Skeletal muscle satellite cell (primary cell): ENCODE measurements around the gene ACO2.

Source experiments
- H3K27me3 ChIP-seq: 2 replicates; pipeline ENCODE4 v1.7.0; 2013; ENCODE audit warnings: low read length; ENCODE audit not compliant: control insufficient read depth, insufficient read depth
- H3K36me3 ChIP-seq: 2 replicates; pipeline ENCODE4 v1.7.0; 2013; ENCODE audit warnings: mild to moderate bottlenecking, control low read depth, low read length; ENCODE audit not compliant: insufficient read depth
- H3K4me1 ChIP-seq: 2 replicates; pipeline ENCODE4 v1.7.0; 2013; ENCODE audit warnings: low read length; ENCODE audit not compliant: control insufficient read depth, insufficient read depth
- H3K4me2 ChIP-seq: 2 replicates; pipeline ENCODE4 v1.7.0; 2013; ENCODE audit warnings: mild to moderate bottlenecking, low read length
- H3K4me3 ChIP-seq: 2 replicates; pipeline ENCODE4 v1.7.0; 2013; ENCODE audit warnings: low read length
- H3K9ac ChIP-seq: 2 replicates; pipeline ENCODE4 v1.7.0; 2013; ENCODE audit warnings: mild to moderate bottlenecking, low read depth, low read length, moderate library complexity
- H3K9me3 ChIP-seq: replicated peaks from 2 replicates; pipeline ENCODE4 v1.7.0; 2013; ENCODE audit warnings: mild to moderate bottlenecking, control low read depth, low read length

Gene ACO2

DNA sequence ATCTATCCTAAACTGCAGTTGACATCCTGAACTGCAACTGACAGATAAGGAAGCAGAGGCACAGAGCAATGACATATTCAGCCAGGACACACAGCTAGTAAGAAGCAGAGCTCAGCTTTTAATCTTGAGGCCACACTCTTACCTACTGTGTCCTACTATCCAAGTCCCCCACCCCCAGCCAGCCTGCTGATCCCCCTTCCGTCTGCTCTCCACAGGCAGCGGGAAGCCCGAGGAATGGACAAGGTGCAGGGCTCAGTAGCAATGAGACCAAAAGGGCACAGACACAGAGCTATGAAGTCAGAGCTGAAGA lies 71.0 kb downstream of the ACO2 start:
- peaks cover 34% of the 10 kb centered on the region for H3K4me1 ChIP-seq
- H3K36me3 ChIP-seq, result peaks cover 13% of the 10 kb centered on the region
- no peak overlapping the region for H3K9ac ChIP-seq
- H3K4me2 ChIP-seq, result no peak overlapping the region
- H3K27me3 ChIP-seq, result no peaks in the 10 kb centered on the region
- H3K9me3 ChIP-seq, result no peaks in the 10 kb centered on the region
- no peak overlapping the region for H3K4me3 ChIP-seq

DNA sequence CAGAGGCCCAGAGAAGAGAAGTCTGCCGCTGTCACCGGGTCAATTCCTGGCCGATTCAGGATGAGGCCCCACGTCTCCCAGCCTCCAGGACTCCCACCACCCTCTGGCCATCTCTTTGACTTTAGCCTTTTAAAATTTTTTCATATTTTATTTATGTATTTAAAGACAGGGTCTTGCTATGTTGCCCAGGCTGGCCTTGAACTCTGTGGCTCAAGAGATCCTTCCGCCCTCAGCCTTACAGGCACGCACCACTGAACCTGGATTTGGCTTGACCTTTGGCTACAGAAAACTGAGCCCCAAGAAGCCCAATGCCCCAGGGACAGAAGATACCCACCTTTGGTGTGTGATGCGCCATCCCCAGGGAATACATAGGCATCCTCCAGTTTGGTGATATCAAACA lies 71.4 kb downstream of the ACO2 start:
- no peak overlapping the region for H3K9ac ChIP-seq
- H3K4me2 ChIP-seq, result no peak overlapping the region
- H3K4me3 ChIP-seq, result no peak overlapping the region
- H3K27me3 ChIP-seq, result no peaks in the 10 kb centered on the region
- peaks cover 13% of the 10 kb centered on the region for H3K36me3 ChIP-seq
- peaks cover 35% of the 10 kb centered on the region for H3K4me1 ChIP-seq
- no peaks in the 10 kb centered on the region for H3K9me3 ChIP-seq

DNA sequence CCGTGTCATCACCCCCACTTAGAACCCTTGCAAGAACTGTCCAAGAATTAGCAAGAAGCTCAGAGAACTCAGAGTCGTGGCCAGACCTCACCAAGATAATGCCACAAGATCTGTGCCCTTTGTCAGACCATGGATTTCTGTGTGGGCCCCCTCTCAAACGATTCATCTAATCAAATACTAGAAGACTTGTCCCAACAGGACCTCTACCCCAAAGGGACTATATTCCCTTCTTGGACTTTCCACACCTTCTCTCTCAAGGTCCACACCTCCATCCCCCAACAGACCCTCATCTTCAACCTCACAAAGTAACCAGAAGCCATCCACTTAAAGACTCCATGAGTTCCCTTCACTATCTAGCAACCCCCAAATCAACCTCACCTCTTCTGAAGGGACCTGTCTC lies 72.6 kb downstream of the ACO2 start:
- Histone ChIP-seq H3K4me1 (peaks cover 35% of the 10 kb centered on the region), H3K9ac (no peak overlapping the region), H3K4me3 (no peak overlapping the region), H3K36me3 (peaks cover 13% of the 10 kb centered on the region), H3K27me3 (no peaks in the 10 kb centered on the region), H3K9me3 (no peaks in the 10 kb centered on the region), H3K4me2 (peak overlapping the region; percentile 32)

DNA sequence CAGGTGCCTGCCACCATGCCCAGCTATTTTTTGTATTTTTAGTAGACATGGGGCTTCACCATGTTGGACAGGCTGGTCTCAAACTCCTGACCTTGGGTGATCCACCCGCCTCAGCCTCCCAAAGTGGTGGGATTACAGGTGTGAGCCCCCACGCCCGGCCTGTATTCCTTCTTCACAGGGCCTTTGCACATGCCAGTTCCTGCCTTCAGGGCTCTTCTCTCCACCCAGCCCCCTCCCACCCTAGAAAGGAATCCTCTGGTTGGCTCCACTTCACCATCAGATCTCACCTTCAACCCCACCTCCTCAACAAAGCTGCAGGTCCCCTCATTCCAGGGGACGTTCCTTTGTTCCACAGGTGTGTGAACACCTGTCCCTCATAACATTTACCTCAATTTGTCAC lies 73.3 kb downstream of the ACO2 start:
- H3K4me2 ChIP-seq, result peak overlapping the region; percentile 99
- no peaks in the 10 kb centered on the region for H3K9me3 ChIP-seq
- no peak overlapping the region for H3K9ac ChIP-seq
- peaks cover 9% of the 10 kb centered on the region for H3K36me3 ChIP-seq
- H3K27me3 ChIP-seq, result no peaks in the 10 kb centered on the region
- peaks cover 35% of the 10 kb centered on the region for H3K4me1 ChIP-seq
- H3K4me3 ChIP-seq, result no peak overlapping the region

DNA sequence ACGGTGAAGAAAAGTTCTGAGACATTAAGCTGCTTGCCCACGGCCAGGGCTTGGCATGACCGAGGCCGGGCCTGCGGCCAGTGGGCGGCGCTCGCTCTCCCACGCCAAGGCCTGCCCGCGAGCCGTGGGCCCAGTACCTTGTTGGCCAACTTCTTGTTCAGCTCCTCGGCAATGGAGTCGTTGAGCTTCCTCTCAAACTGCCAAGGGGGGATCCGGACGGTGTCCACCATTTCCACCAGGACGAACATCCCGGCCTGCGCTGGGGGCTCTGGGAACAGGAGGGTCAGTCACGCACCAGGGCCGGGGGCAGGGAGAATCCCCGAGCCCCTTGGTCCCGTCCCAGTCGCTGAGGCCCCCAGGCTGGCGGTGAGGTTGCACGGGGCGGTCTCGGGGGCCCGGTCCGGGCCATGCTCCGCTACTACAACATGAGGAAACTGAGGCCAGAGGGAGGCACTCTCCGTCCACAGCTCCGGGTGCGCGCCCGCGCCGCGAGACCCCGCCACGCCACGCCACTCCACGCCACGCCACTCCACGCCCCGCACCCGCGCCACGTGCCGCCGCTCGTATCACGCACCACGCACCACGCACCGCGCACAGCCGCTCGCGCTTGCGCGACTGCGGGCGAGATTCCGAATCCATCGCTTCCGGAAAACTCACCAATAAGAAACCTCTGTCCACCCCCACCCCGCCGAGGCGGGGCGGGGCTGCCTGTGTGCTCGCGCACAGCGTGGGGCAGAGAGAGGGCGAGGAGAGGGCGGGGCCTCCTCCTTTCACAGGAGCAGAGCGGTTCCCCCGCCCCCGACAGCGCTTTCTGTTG lies 75.1 kb downstream of the ACO2 start, which contains the start of gene POLR3H:
TSS of gene POLR3H (minus strand) at position 617 of the 817 bp plus-strand sequence. CDS start at position 248, 369 bp downstream.
- peak within 1 kb of the TSS; percentile 94 for H3K4me3 ChIP-seq
- H3K4me1 ChIP-seq, result peaks cover 35% of the 10 kb centered on the region
- peak within 1 kb of the TSS; percentile 99 for H3K4me2 ChIP-seq
- no peaks in the 10 kb centered on the region for H3K9me3 ChIP-seq
- H3K27me3 ChIP-seq, result no peaks in the 10 kb centered on the region
- H3K36me3 ChIP-seq, result peaks cover 5% of the 10 kb centered on the region
- H3K9ac ChIP-seq, result peak within 1 kb of the TSS; percentile 97

DNA sequence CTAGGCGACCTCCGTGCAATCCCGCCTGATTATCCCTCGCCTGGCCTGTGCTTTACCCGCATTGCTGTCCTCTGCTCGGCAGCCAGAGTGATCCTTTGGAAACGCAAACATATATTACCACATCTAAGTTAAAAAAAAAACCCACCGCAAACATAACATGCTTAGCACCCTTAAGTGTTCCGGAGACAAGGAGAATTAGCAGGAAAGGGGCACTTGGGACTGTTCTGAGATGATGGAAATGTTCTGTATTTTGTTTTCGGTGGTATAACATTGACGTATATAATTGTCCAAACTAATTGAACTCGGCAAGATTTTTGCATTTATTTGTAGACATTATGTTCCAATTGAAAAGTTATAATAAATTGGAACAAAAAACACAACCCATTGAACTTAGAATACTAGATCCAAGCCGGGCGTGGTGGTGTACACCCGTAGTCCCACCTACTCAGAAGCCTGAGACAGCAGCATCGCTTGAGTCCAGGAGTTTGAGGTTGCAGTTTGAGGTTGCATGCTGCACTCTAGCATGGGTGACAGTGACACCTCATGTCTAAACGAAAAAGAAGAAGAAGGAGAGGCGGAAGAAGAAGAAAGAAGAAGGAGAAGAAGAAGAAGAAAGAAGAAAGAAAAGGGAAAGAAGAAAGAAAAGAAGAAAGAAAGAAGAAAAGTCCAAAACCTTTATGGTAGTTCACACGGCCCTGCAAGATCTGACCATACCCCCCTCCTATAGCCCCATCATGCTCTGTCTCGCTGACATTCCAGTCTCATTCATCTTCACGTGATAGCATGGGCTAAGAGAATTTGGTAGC lies 76.0 kb downstream of the ACO2 start:
- H3K27me3 ChIP-seq, result no peaks in the 10 kb centered on the region
- peak overlapping the region; percentile 94 for H3K4me3 ChIP-seq
- H3K9ac ChIP-seq, result peak overlapping the region; percentile 33
- peaks cover 27% of the 10 kb centered on the region for H3K4me1 ChIP-seq
- H3K4me2 ChIP-seq, result peak overlapping the region; percentile 99
- no peaks in the 10 kb centered on the region for H3K36me3 ChIP-seq
- H3K9me3 ChIP-seq, result no peaks in the 10 kb centered on the region

DNA sequence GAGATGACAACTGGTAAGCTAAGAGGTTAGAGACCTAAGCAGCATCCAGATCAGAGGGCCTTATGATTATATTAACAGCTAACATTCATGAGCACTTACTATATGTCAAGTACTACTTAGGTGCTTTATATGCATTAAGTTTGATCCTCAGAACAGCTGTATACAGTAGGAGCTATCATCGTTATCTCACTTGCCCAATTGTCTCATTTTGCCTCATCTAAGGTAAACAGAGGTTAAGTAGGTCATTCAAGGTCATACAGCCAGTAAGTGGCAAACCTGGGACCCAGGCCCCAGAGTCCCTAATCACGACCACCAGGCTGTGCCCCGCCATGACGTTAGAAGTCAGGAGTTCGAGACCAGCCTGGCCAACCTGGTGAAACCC lies 79.9 kb downstream of the ACO2 start:
- Histone ChIP-seq H3K4me2 (no peak overlapping the region), H3K27me3 (no peaks in the 10 kb centered on the region), H3K36me3 (no peaks in the 10 kb centered on the region), H3K4me1 (peaks cover 9% of the 10 kb centered on the region), H3K9me3 (no peaks in the 10 kb centered on the region), H3K9ac (no peak overlapping the region), H3K4me3 (no peak overlapping the region)

DNA sequence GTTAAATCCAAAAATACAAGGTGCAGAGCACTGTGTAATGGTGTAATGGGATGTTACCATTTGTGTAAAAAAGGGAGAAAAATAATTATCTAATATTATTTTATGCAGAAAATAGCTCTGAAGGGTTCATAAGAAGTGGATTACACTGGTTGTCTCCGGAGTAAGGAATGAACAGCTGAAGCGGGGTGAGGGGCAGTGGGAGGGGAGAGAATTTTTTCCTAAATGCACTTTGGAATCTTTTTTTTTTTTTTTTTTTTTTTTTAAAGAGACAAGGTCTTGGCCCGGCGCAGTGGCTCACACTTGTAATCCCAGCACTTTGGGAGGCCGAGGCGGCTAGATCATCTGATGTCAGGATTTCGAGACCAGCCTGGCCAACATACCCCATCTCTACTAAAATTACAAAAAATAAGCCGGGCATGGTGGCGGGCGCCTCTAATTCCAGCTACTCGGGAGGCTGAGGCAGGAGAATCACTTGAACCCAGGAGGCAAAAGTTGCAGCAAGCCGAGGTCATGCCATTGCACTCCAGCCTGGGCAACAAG lies 82.1 kb downstream of the ACO2 start:
- Histone ChIP-seq H3K27me3 (no peaks in the 10 kb centered on the region), H3K9ac (no peak overlapping the region), H3K9me3 (no peaks in the 10 kb centered on the region)

DNA sequence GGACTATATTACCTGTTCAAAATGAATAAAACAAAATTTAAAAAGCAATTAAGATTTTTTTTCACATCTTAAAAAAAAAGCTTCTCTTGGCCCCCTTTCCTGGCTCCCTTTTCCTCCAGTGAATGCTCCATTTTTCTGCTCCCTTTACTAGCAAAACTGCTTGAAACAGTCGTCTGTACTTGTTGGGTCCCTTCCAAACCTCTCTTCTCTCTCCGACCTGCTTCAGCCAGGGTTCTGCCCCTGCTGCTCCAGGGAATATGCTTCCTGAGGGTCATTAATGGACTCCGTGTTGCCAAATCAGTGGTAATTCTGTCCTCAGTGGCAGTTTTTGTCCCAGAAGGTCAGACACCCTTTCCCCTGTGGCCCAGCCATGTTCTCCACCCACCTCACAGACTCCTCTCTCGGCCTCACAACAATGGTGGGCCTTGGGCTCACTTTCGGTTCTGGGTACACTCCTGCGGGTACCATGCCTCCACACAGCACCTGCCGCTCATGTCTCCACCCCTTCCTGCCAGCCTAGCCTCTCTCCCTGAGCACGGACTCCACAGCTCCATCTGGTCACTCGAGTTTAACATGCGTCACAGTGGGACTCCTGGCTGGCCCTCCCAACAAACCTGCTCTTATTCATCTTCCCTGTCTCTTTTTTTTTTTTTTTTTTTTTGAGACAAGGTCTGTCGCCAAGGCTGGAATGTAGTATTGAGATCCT lies 83.1 kb downstream of the ACO2 start:
- Histone ChIP-seq H3K9me3 (no peaks in the 10 kb centered on the region), H3K27me3 (no peaks in the 10 kb centered on the region), H3K36me3 (no peaks in the 10 kb centered on the region), H3K4me3 (no peak overlapping the region), H3K4me2 (no peak overlapping the region), H3K9ac (no peak overlapping the region), H3K4me1 (peaks cover 13% of the 10 kb centered on the region)

More for the DNA sequence above, 82.1 kb downstream of the ACO2 start:
- H3K4me1 ChIP-seq, result peaks cover 4% of the 10 kb centered on the region
- H3K36me3 ChIP-seq, result no peaks in the 10 kb centered on the region
- H3K4me3 ChIP-seq, result no peak overlapping the region
- no peak overlapping the region for H3K4me2 ChIP-seq

DNA sequence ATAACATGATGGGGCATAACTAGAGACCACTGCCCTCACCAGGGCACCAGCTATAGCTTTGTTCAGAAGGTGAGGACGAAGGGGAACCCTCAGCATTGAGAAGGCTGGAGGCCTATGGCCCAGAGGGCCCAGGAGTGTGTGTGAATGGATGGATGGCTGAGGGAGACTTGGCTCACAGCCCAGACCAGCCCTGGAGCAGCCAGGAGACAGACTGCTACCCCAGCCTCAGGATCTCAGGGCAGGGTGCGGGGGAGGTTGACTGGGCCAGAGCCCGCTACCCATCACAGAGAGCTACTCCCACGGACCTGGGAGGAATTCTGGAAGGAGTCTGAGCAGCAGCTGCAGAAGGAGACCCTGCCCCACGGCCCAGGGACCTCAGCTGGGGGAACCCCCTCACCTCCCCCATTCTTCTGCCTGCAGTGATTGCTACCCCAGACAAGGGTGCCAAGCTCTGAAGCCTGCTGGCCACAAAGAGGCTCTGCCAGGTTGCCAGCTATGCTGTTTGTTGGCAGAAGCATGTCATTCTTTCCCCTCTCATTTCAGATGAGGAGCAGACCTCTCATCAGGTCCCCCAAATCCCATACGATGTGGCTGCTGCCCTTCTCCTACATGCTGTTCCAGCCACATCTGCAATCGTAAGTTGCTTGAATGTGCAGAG lies 86.5 kb downstream of the ACO2 start:
- no peaks in the 10 kb centered on the region for H3K27me3 ChIP-seq
- no peaks in the 10 kb centered on the region for H3K9me3 ChIP-seq
- H3K4me3 ChIP-seq, result no peak overlapping the region
- H3K4me2 ChIP-seq, result no peak overlapping the region
- H3K36me3 ChIP-seq, result no peaks in the 10 kb centered on the region
- H3K9ac ChIP-seq, result no peak overlapping the region
- peaks cover 28% of the 10 kb centered on the region for H3K4me1 ChIP-seq

DNA sequence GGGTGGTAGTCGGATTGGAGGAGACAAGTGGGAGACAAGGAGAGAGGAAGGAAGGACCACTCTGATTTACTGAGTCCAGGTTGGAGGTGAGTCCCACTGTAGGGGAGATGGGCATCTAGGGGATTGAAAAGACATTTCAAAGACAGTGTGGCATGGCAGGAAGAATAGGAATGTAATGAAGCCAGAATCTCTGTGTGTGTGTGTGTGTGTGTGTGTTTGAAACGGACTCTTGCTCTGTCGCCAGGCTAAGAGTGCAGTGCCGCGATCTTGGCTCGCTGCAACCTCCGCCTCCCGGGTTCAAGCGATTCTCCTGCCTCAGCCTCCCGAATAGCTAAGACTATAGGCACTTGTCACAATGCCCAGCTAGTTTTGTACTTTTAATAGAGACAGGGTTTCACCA lies 87.6 kb downstream of the ACO2 start:
- Histone ChIP-seq H3K9ac (peak overlapping the region; percentile 83), H3K36me3 (no peaks in the 10 kb centered on the region), H3K27me3 (no peaks in the 10 kb centered on the region), H3K4me3 (no peak overlapping the region), H3K4me1 (peaks cover 35% of the 10 kb centered on the region), H3K4me2 (no peak overlapping the region), H3K9me3 (no peaks in the 10 kb centered on the region)
